GM21390 (cell line): ENCODE results near the gene TMEM272.

Experiments
- ATAC-seq: cut with Tn5 transposase; IDR thresholded peaks from one replicate; pipeline ENCODE4 v1.9.1; 2021; ENCODE audit not compliant: unreplicated experiment

TMEM272 gene

DNA sequence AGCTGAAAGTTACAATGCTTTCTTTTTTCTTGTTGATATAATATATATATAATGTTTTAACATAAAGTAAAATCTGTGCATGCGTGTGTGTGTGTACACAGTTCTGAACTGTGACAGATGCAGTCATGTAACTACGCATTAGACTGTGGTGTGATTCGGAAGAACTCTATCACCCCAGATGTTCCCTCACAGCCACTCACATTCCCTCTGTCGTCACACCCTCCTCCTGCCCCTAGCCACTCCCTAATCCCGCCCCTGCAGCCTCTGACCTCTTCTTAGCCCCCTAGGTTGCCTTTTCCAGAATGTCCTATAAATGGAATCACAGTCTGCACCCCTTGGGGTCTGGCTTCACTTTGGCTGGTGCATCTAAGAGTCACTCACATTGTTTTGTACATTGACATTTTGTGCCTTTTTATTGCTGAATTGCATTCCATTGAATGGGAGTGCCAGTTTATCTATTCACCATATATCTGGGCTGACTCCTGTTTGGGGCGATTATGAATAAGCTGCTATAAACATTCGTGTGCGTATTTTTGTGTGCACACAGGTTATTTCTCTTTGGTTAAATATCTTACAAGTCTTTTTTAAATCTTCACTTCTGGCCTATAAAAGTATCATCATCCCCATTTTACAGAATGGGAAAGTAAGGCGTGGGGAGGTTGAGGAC lies 61.4 kb downstream of the TMEM272 start:
- no peak for ATAC-seq

DNA sequence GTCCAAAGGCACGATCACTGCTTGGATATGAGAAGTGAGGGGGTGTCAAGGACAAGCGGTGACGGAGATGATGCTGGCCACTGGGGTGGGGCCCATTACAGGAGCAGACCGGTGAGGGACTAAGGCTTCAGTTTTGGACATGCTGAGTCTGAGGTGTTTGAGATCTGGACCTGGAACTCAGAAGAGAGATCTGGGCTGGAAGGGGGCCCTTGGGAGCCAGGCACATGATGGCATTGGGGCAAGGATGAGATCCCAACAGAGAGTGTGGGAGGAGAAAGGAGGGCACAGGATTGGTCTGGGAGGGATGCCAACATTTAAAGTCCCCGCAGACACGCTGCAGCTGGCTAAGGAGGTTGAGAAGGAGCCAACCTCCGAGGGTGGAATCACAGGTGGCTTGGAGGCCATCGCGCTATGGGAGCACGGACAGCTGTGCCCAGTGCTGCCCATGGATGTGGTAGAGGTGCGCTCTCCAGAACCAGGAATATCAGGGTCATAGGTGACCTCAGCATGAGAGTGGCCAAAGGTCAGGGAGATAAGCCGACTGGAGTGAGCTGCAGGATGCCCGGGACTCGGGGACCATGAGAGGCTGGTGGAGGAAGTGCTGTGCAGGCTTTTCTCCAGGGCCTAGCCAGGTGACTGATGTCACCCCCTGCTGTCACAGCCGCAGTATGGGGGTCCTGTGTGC lies 62.8 kb downstream of the TMEM272 start:
- no peak for ATAC-seq

DNA sequence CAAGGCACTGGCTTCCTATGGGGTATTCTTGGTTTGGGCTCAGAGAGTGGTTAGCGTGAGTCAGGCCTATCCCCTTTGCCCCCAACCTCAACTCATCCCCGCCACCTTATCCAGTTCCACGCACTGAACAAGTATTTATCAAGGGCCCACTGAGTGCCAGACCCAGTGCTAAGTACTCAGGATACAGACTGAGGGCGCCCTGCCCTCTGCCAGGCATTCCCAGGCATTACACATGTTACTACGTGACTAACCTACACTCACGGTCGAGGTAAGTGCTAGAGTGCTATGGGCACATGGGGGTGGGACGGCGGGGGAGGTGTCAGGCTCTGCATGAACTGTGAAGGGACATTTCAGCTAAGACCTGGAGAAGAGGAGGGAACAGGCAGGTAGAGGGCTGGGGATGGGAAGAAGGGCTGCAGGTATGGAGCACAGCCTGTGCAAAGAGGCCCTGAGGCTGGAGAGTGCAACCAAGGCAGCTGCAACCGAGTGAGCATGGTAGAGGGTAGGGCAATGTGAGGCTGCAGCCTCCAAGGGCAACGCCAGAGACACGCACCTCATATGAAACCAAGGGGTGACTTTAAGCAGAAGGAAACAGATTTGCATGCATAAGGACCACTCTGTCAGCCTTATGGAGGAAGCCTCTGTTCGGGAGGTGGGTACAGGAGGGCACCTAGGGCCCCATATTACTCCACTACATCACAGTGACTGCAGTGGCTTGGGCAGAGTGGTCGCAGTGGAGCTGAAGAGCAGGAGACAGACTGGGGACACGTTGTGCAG lies 63.5 kb downstream of the TMEM272 start:
- ATAC-seq: peak; percentile 54

DNA sequence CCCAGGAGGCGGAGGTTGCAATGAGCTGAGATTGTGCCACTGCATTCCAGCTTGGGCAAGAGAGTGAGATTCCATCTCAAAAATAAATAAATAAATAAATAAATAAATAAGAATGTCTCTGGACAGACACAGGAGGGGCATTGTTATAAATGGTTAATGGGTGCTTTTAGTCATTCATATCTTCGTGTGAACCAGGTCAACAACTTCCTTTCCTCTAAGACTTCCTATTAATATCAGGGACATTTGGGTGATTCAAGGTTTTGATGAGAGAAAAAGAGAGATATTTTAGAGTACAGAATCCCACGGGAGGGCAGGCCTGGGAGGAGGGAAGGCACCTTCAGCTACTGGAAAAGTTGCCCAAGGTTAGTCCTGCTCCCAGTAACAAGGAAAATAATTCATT lies 64.9 kb downstream of the TMEM272 start:
- no peak for ATAC-seq

DNA sequence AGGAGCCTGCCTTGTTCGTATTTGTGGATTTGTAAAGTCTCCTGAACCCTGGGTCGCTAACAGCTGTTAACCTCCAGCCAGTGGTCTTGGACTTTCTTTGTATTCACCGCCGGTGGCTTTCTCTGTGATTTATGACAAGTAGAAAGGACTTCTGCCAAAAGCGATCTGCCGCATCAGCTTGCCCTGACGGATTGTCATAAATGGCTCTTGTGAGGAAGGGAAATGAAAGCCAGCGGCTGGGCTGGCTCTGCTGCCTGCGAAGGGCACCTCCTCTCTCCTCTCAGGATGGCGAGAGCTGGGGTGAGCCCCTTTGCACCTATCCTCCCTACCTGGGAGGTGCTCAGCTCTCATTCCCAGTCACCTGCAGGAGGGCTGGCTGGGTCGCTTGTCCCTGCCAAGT lies 66.6 kb downstream of the TMEM272 start:
- no peak for ATAC-seq

DNA sequence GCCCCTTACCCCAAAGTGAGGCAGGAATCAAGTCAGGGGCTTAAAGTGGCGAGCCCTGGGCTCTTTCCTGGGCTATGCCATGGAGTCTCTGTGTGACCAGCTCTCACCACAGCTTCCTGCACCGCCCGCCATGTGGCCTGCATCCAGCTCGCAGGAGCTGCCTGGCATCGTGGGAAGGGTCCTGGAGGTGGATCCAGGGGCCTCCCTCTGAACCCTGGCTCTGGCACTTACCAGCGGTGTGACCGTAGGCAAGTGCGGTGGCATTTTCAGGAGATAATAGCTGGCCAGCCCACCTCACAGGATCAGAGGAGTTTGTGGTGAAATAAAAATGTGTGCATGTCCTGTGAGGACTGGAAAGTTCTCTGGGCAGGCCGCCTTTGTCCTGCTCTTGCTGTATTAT lies 67.1 kb downstream of the TMEM272 start:
- ATAC-seq: no peak

DNA sequence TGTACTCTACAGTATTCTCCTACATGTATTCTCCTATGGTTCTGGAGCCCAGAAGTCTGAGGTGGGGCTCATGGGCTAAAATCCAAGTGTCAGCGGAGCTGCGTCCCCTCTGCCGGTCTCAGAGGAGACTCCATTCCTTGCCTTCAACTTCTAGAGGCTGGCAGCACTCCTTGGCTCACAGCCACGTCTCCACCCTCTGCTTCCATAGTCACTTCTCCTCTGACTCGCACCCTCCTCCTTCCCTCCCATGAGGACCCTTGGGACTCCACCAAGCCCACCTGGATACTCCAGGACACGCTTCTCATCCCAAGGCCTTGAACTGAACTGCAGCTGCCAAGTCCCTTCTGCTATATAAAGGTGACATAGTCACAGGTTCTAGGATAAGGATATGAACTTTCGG lies 68.8 kb downstream of the TMEM272 start:
- no peak for ATAC-seq

DNA sequence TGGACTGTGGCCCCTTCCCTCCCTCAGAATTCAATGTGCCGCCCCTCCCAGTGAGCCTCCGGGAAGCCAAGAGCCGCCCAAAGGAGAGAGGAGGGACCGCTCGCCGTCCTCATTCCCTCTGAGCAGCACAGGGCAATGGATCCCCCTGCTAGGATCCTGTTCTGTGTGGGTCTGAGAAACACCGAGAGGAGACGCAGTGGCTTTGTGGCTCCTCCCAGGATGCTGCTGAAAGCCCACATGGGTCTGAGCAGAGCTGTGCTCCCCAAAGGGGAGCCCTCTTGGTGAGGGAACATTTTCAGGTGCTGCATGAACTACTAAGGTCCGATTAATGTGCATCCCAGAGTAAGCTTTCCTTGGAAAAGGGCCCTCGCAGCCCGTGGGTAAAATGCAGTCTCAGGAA lies 71.5 kb downstream of the TMEM272 start:
- ATAC-seq: no peak

DNA sequence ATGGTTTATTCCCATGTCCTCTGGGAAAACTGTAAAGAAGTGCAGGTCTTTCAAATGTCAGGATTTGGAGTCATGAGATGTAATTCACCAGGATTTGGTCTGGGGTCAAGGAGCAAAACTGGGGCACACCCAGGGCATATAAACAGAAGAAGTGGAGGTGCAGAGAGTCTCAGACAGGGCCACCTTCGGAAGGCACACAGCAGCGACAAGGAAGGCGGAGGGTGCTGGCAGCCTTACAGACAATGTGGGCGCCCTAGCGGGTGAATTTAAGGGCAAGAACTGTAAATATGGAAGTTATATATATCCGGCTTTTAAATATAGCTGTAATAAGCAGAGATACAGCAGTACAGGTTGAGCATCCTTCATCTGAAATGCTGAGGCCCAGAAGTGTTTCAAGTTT lies 72.2 kb downstream of the TMEM272 start:
- ATAC-seq: no peak

DNA sequence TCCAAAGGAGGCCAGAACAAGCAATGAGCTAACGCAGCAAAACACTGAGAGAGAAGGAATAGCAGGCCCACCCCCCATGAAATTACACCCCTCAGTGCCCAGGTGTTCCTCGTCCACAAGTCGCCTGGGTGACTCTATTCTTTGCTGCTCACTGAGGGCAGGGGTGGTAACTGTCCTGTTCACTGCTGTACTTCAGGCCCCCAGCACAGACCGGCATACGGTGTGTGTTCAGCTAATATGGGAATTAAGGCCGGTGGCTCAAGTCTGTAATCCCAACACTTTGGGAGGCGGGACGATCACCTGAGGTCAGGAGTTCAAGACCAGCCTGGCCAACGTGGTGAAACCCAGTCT lies 72.9 kb downstream of the TMEM272 start:
- no peak for ATAC-seq

DNA sequence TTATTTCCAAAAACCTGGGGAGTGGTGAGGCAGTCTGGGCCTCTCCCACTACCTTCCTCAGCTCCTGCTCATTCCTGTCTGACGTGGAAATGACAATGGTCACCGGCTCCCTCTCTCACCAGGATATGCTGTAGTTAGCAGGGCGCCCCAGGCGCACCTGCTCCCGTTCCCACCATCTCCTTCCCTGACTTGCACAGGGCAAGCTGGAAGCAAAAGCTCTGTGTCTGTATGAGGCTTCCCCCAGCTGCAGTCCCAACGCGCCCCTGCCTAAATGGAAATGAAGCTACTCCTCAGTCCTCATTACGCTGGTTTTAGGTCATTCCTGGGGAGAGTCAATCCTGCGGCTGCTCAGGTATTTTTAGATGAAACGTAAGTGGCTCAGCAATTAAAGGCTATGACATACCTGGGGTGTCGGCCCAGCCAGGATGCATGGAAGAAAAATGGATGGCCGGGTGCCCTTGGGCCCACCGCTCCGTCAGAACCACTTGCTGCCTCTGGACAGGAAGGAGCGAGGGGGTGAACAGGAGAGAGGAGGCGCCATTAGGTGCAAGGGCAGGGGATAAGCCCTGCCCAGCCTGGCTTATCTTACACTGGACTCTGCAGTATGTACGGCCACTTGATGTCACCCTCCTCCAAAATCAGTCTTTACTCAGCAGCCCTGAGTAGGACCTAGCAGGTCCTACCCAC lies 73.4 kb downstream of the TMEM272 start:
- no peak for ATAC-seq

DNA sequence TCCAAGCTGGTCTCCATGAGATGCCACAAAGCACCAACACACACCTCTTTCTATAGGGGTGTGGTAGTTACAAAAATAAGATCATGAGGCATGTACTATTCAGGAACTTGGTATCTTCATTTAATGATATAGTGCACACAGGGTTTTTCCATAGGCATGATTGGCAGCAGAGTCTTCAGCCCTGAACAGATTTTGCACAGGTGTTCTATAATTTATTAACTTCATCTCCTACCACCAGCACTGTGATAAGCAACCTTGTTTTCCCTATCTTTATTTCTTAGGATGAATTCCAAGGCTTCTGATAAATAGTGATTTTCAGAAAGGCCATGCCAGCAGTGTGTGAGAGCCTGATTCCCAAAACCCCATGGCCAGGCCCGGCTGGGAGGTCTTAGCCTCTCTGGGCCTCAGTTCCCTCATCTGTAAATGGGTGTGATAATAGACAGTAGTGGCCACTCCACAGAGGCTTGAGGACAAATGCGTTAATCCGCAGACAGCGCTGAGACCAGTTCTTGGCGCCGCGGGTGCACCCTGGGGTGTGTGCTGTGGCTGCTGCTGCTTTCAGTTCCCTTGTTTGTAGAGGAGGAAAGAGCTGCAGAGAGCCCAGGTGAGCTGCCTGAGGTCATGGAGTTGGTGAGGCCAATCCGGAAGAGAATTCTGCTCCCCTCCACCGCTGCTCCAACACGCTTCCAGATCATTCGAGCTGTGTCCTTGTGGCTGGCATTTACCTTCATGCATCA lies 74.1 kb downstream of the TMEM272 start:
- no peak for ATAC-seq

DNA sequence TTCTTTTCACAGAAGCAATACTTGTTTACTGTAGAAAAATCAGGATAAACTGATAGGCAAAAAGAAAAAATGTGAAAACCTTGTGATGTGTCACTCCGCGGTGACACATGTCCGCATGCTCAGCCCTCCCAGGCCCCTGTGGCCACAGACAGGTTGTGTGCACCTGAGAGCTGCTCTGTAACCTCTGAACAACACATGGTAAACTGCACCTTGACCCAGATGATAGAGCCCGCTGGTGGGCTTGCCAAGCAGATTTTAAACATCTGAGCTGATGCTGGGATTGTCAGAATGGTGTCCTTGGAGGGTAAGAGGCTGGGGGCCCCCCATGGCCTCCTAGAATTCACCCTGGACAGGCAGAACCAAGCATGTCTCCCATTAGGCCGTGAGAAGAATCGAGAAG lies 74.8 kb downstream of the TMEM272 start:
- no peak for ATAC-seq

DNA sequence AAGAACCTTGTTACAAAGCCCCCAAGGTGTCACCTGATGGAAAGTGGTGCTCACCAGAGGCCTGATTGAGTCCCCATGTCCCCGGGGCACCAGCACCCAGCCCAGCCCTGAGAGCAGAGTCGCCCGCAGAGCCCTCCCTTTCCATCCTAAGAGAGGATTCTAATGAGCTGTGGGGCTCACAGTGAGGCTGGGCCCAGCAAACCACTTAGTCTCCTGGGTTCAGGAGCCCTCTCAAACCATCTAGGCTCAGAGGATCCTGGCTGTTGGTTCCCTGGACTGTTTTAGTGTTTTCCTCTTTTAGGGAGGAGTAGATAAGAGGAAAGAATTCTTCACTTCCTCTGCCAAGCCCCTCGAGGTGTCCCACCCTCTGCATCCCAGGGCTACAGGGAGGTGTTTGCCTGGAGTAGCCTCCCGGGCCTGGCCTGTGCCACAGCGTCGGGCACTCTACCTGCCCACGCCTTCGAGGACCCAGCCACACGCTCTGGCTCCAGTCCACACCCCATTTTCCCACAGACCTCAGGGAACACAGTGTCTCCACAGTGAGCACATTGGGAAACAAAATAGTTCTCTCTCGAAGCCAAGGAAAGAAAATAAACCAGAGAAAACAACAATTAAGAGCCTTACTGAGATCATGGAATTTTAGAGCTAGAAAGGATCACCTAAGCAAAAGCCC lies 75.4 kb downstream of the TMEM272 start:
- ATAC-seq: no peak

DNA sequence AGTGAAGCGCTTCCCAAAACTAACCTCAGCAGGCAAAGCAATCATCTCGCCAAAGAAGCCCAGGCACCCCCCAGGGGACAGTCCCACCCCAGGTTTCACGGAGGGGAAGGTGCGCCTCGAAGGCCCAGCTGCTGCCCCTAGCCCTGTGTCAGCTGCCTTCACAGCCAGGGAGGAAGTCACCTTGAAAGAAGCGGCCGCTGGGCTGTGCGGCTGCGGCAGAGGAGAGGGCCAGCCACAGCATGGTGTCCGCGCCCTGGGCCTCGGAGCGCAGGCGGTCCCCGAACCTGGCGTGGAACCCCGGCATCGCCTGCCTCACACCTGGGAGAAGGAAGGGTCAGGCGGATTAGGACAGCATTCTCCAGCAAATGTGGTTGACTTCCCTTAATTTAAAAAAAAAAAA lies 76.0 kb downstream of the TMEM272 start:
- ATAC-seq: no peak

DNA sequence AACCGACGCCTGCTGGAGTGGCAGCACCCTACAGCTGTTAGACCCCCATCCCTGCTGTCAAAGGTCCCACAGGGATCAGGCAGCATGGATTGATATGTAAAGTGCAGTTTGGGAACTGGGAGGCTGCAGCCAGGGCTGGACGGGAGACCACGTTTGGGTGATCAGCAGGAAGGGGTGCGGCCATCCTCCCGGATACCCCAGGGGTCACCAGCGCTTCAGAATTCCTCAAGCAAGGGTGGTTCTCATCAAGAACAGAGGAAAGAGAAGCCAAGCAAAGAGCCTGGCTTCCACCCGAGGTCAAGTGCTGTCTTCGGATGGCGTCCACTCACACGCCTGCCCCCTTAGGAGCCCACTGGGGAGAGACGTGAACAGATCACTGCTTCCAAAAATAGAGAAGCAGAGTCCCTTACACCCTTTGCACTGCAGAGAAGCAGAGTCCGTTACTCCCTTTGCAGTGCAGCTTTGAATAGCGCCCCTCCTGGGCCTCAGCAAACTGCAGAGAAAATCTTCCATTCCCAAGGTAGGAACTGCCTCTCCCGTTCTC lies 76.5 kb downstream of the TMEM272 start:
- no peak for ATAC-seq

DNA sequence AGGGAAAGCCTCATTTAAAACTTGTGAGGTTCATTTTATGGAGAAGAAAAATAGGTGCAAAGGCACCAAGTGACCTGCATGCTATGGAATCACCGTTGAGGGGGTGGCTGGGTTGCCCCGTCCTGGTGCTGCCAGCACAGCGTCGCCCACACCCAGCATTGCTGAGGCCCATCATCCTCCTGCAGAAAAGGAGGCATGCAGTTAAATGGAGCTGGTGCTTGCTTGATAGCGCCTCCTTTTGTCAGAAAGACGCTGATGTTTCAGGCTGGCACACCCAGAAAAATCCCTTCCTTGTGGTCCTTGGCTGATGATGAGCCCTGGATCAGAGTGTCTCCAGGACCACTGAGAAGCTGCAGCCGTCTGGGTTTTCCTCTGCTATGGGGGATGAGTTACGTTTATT lies 77.9 kb downstream of the TMEM272 start:
- no peak for ATAC-seq

DNA sequence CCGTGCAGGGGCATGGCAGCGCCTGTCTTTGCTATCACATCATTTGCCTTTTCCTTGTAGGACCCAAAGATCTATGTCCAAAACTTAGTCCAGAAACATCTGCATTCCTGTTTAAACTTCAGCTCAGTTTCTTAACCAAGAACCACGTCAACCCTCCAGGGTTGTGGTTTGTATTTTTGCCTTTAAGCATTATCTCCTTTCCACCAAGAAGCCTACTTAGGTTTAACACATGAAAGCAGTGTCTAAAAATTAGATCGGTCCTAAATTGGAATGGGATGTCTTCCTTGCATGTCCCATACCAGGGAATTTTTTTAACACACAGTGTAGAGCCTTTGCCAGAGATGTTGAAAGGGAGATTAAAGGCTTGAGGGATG lies 79.8 kb downstream of the TMEM272 start:
- ATAC-seq: no peak

DNA sequence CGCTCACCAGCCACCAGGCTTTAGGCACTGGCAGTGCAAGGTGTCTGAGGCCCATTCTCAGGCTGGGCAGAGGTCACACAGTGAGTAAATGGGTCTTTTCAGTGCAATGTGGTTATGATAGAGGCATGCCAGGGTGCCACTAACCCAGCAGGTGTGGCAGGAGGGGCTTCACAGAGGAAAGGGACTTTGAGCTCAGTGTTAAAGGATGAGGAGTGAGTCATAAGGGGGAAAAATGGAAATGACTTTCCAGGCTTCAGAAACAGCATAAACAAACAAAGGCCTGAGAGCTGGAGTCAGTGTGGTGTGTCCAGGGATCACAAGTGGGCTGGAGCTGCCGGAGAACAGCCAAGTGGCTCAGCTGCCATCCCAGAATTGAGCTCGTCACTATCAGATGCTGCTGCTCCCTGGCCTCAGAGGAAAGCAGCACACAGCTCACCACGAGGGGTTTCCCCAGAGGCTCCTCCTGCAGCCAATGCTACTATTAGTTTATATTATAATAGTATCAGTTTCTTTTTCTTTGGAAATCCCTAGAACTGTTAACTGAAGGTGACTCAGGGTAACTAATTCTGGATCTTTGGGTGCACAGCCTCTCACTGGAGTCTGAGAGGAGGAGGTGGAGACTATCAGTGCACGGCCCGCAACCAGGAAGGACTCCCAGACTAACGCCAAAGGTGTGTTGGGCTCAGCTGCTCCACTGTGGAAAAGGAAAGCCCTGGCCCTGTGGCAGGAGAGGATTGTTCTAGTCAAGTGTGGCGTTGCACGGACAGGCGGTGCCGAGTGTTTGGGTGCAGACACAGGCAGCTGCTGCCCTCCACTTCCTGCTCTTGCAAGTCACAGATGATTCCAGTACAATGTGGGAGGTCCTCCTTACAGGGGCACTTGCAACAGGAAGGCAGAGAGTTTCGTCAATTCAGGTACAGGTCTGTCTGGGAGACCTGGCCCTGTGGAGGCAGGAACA lies 80.5 kb downstream of the TMEM272 start:
- peak; percentile 80 for ATAC-seq
